A549 (cell line): ENCODE data around the gene SHKBP1. TPM values are rescaled to one million over a fixed set of nuclear protein-coding genes. Genes with fewer than 3 reads are reported as not detected.

Experiments
- ATAC-seq, 2 experiments: fragments of 200-7000 bp in 1 of 2; fragments of >200 bp in 1 of 2; cut with Nextera tagmentation in 1 of 2; cut with Tn5 transposase in 1 of 2; 3 replicates each; pipeline versions ENCODE4 v1.8.0 to v1.9.1; 2018 to 2020; ENCODE audit warnings: mild to moderate bottlenecking in 1 of 2, moderate library complexity in 1 of 2
- CTCF ChIA-PET: fragments of 300-600 bp; sonication (Branson Sonifier 250); formaldehyde crosslinking; extraction: SDS; loops from one replicate; lab custom pipeline; 2021; ENCODE audit warnings: antibody characterized with exemption, inconsistent platforms; lab: Yijun Ruan, JAX
- POLR2A ChIA-PET: fragments of 350-600 bp; formaldehyde crosslinking; extraction: SDS; loops from one replicate; lab custom pipeline; 2021; ENCODE audit warnings: antibody characterized with exemption, inconsistent platforms; lab: Yijun Ruan, JAX
- DNase-seq, 2 experiments: peaks; one replicate each; pipeline versions ENCODE4 v3.0.0 to v3.0.0-alpha.2; 2011 to 2016; ENCODE audit warnings: low read depth in 1 of 2, low spot score in 1 of 2
- FAIRE-seq: peaks from 2 replicates; lab custom pipeline; 2011; peaks lifted over from hg19 to GRCh38; lab: Jason Lieb, UNC
- H3K27ac ChIP-seq, 2 experiments: fragments of >200 bp; sonication (Bioruptor Twin); formaldehyde crosslinking; 3 replicates each; pipeline ENCODE4 v1.5.1; 2016 to 2017
- H3K4me1 ChIP-seq: fragments of >200 bp; sonication (Bioruptor Twin); formaldehyde crosslinking; 3 replicates; pipeline ENCODE4 v1.6.1; 2016
- H3K4me2 ChIP-seq: fragments of >200 bp; sonication (Bioruptor Twin); formaldehyde crosslinking; 3 replicates; pipeline ENCODE4 v1.6.1; 2016
- H3K4me3 ChIP-seq: fragments of >200 bp; sonication (Bioruptor Twin); formaldehyde crosslinking; 3 replicates; pipeline ENCODE4 v1.5.1; 2016
- H3K9me3 ChIP-seq: fragments of >200 bp; sonication (Bioruptor Twin); formaldehyde crosslinking; 3 replicates; pipeline ENCODE4 v1.6.1; 2016
- BHLHE40 ChIP-seq: IDR thresholded peaks from 2 replicates; pipeline ENCODE4 v1.6.1; 2012; ENCODE audit warnings: low read depth, low read length, inconsistent platforms
- CHD2 ChIP-seq: fragments of 150-350 bp; IDR thresholded peaks from 2 replicates; pipeline ENCODE4 v1.6.1; 2014; ENCODE audit warnings: low read length; ENCODE audit not compliant: partially characterized antibody
- CHD4 ChIP-seq: fragments of 200-600 bp; sonication (generic); IDR thresholded peaks from 2 replicates; pipeline ENCODE4 v1.6.1; 2016; ENCODE audit warnings: antibody characterized with exemption, mild to moderate bottlenecking, borderline replicate concordance
- ESRRA ChIP-seq: fragments of 150-350 bp; IDR thresholded peaks from 2 replicates; pipeline ENCODE4 v1.6.1; 2014; ENCODE audit warnings: mild to moderate bottlenecking, low read length, borderline replicate concordance
- HOXB5 ChIP-seq: fragments of 250-450 bp; sonication (Bioruptor Pico); IDR thresholded peaks from 2 replicates; pipeline ENCODE4 v1.5.0; 2020; ENCODE audit warnings: mild to moderate bottlenecking, moderate library complexity
- JUN ChIP-seq, 2 experiments: fragments of >200 bp; sonication (Bioruptor Twin); formaldehyde crosslinking; IDR thresholded peaks; 2 replicates in 1 of 2; 3 replicates in 1 of 2; pipeline ENCODE4 v1.6.1; 2016 to 2017
- JUNB ChIP-seq: fragments of >200 bp; sonication (Bioruptor Twin); formaldehyde crosslinking; IDR thresholded peaks from 2 replicates; pipeline ENCODE4 v1.6.1; 2016
- KDM5A ChIP-seq: fragments of 200-600 bp; sonication (generic); IDR thresholded peaks from 2 replicates; pipeline ENCODE4 v1.6.1; 2016; ENCODE audit warnings: antibody characterized with exemption, mild to moderate bottlenecking
- MAFK ChIP-seq: fragments of 450-650 bp; IDR thresholded peaks from 2 replicates; pipeline ENCODE4 v1.6.1; 2014; ENCODE audit not compliant: partially characterized antibody
- MYC ChIP-seq: IDR thresholded peaks from 2 replicates; pipeline ENCODE4 v1.6.1; 2012; ENCODE audit warnings: mild to moderate bottlenecking, inconsistent platforms, low read length, improper control_type of control experiment, borderline replicate concordance
- NPAS2 ChIP-seq: fragments of 250-450 bp; sonication (Bioruptor Pico); IDR thresholded peaks from 2 replicates; pipeline ENCODE4 v1.8.0; 2022; ENCODE audit warnings: mild to moderate bottlenecking, moderate library complexity, borderline replicate concordance
- NR3C1 ChIP-seq: fragments of >200 bp; sonication (Bioruptor Twin); formaldehyde crosslinking; IDR thresholded peaks from 3 replicates; pipeline ENCODE4 v1.6.1; 2017
- PHF8 ChIP-seq: fragments of 200-600 bp; sonication (generic); IDR thresholded peaks from 2 replicates; pipeline ENCODE4 v1.6.1; 2016; ENCODE audit warnings: low read depth, mild to moderate bottlenecking, antibody characterized with exemption, moderate library complexity, borderline replicate concordance
- POLR2AphosphoS2 ChIP-seq: conservative IDR thresholded peaks from 2 replicates; pipeline ENCODE4 v1.6.1; 2012; ENCODE audit warnings: low read length, improper control_type of control experiment, inconsistent platforms
- RARB ChIP-seq: fragments of 250-450 bp; sonication (Bioruptor Pico); IDR thresholded peaks from 2 replicates; pipeline ENCODE4 v1.8.0; 2021; ENCODE audit warnings: mild to moderate bottlenecking, moderate library complexity
- RNF2 ChIP-seq: fragments of 200-600 bp; sonication (generic); IDR thresholded peaks from 2 replicates; pipeline ENCODE4 v1.6.1; 2016; ENCODE audit warnings: low read depth, mild to moderate bottlenecking, antibody characterized with exemption, moderate library complexity, borderline replicate concordance
- SMC3 ChIP-seq: fragments of >200 bp; sonication (Bioruptor Twin); formaldehyde crosslinking; IDR thresholded peaks from 3 replicates; pipeline ENCODE4 v1.6.1; 2018; ENCODE audit warnings: inconsistent platforms
- ZC3H11A ChIP-seq: fragments of 450-650 bp; IDR thresholded peaks from 2 replicates; pipeline ENCODE4 v1.6.1; 2014; ENCODE audit warnings: antibody characterized with exemption, mild to moderate bottlenecking
- ZSCAN20 ChIP-seq: fragments of 250-450 bp; sonication (Bioruptor Pico); IDR thresholded peaks from 2 replicates; pipeline ENCODE4 v1.8.0; 2022; ENCODE audit warnings: mild to moderate bottlenecking, moderate library complexity
- WGBS: methylation state at CpG from one replicate; pipeline ENCODE4 v1.1.6; 2017; ENCODE audit errors: missing lambda C conversion rate; 5-methylcytosine and 5-hydroxymethylcytosine counted together
- polyA plus RNA-seq, 4 experiments: library from polyadenylated mRNA; depleted of rRNA in 3 of 4; stranded (reverse); fragments of >200 nt; fragmentation: RNase III in 1 of 4; extraction: RNeasy Plus Mini Kit Qiagen cat#74134 plus additional on column Dnase treatment in 1 of 4; gene quantifications; 2 replicates in 3 of 4; 3 replicates in 1 of 4; pipeline ENCODE4 v1.2.3, GENCODE V29; 2011 to 2017
- TF ChIP-seq, protein P1 (sequence below): fragments of 150-350 bp; IDR thresholded peaks from 2 replicates; pipeline ENCODE4 v1.6.1; 2014; ENCODE audit warnings: low read depth, mild to moderate bottlenecking, low read length
- TF ChIP-seq, protein P2 (sequence below): fragments of >200 bp; sonication (Bioruptor Twin); formaldehyde crosslinking; IDR thresholded peaks from 3 replicates; pipeline ENCODE4 v1.6.1; 2016
- TF ChIP-seq, protein P3 (sequence below): fragments of 450-650 bp; IDR thresholded peaks from 2 replicates; pipeline ENCODE4 v1.6.1; 2014; ENCODE audit warnings: antibody characterized with exemption
- TF ChIP-seq, protein P4 (sequence below): fragments of 250-450 bp; sonication (Bioruptor Pico); IDR thresholded peaks from 2 replicates; pipeline ENCODE4 v1.5.0; 2021; ENCODE audit warnings: mild to moderate bottlenecking, moderate library complexity, borderline replicate concordance
- TF ChIP-seq, protein P5 (sequence below): IDR thresholded peaks from 2 replicates; pipeline ENCODE4 v1.6.1; 2012

SHKBP1 gene
- polyA plus RNA-seq, 2 of the 4 experiments (the other 2 are of a cell fraction): 75.2 to 123 TPM

DNA sequence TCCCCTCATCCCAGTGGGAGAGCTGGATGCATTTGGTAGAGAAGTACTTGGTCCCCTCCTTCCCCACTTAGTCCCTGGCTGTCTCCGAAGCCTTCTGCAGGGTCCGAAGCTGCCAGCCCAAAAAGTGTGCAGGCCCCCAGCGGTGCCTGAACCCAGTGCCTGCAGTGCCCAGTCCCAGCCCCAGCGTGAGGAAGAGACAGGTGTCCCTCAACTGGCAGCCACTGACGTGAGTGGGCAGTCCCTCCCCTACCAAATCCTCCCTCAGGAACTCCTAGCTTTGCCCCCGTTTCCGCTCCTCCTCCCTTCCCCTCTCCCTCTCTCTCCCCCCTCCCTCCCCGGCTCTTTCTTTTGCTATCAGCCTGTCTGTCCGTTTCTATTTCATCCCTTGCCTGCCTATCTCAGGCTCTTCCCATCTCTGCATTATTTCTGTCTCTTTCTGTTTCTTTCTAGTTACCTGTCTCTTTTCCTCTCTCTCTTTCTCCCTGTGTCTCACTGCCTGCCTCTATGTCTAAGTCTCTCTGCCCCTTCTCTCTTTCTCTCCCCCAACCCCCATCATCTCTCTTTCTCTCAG, 22.7 kb downstream of the SHKBP1 start:
- 74% methylated on average over 9 of the region's 9 CpGs for WGBS
- POLR2A ChIA-PET: interaction anchor here (1.5 to 2.3 kb wide), 2 partner anchors 29 to 134 kb away, joined by 4 to 9 read pairs; partner anchors contain the start of gene BLVRB
- TF ChIP-seq MYC (no peak), ESRRA (no peak), ZSCAN20 (no peak), POLR2AphosphoS2 (no peak), RARB (CRISPR knock-in tag) (no peak), MAFK (no peak), NPAS2 (no peak), PHF8 (no peak), RNF2 (no peak), NR3C1 (no peak), CHD2 (no peak), ZC3H11A (no peak), JUNB (no peak), CHD4 (no peak), BHLHE40 (no peak)
- TF ChIP-seq, protein P1, sequence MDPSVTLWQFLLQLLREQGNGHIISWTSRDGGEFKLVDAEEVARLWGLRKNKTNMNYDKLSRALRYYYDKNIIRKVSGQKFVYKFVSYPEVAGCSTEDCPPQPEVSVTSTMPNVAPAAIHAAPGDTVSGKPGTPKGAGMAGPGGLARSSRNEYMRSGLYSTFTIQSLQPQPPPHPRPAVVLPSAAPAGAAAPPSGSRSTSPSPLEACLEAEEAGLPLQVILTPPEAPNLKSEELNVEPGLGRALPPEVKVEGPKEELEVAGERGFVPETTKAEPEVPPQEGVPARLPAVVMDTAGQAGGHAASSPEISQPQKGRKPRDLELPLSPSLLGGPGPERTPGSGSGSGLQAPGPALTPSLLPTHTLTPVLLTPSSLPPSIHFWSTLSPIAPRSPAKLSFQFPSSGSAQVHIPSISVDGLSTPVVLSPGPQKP: no peak
- TF ChIP-seq, protein P2, sequence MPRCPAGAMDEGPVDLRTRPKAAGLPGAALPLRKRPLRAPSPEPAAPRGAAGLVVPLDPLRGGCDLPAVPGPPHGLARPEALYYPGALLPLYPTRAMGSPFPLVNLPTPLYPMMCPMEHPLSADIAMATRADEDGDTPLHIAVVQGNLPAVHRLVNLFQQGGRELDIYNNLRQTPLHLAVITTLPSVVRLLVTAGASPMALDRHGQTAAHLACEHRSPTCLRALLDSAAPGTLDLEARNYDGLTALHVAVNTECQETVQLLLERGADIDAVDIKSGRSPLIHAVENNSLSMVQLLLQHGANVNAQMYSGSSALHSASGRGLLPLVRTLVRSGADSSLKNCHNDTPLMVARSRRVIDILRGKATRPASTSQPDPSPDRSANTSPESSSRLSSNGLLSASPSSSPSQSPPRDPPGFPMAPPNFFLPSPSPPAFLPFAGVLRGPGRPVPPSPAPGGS: no peak
- TF ChIP-seq, protein P3, sequence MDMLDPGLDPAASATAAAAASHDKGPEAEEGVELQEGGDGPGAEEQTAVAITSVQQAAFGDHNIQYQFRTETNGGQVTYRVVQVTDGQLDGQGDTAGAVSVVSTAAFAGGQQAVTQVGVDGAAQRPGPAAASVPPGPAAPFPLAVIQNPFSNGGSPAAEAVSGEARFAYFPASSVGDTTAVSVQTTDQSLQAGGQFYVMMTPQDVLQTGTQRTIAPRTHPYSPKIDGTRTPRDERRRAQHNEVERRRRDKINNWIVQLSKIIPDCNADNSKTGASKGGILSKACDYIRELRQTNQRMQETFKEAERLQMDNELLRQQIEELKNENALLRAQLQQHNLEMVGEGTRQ: no peak
- FAIRE-seq (no peak), ATAC-seq (no peak), DNase-seq (no peak)
- Histone ChIP-seq H3K4me1 (peaks cover 54% of the 10 kb centered on the region), H3K27ac (no peak overlapping the region), H3K9me3 (no peaks in the 10 kb centered on the region), H3K4me3 (no peak overlapping the region), H3K4me2 (no peak overlapping the region; the same call in 2 of the 3 replicates)
- CTCF ChIA-PET: interaction anchor here (0.7 to 35.2 kb wide), 27 partner anchors 9 to 757 kb away, joined by 3 to 2247 read pairs (median 5); partner anchors contain the start of genes BLVRB, SERTAD3 and SPTBN4

DNA sequence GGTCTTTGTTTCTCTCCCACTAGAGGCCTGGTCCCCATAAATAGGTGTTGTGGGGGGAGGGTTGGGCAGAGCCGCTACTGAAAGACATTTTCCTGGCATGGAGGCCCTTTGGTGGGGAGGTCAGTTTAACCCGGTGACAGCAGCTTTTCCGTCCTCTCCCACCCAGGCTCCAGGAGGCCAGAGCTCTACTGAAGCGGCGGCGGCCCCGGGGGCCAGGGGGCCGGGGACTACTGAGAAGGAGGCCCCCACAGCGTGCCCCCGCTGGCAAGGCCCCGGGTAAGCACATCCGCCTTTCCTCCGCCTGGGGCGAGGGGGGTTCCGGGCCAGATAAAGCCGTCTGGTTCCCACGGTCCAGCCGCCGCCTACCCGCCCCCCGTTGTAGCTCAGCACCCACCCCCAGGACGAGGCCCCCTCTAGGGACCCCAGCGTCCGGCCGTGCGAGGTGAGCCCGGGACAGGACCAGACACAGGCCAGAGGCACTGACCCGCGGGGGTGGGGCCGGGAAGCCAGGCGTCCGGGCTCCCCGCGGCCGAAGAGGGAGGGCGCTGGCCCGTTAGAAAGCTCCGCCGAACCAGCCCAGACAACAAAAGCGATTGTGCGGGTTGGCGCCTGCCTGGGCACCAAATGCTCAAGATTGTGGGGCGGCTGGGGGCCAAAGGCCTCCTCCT, 23.4 kb downstream of the SHKBP1 start:
- ATAC-seq: no peak
- TF ChIP-seq JUN (IDR thresholded peaks at IDR 0.05) (no peak), SMC3 (no peak), NR3C1 (no peak), HOXB5 (CRISPR knock-in tag) (no peak), ESRRA (no peak), KDM5A (no peak), BHLHE40 (no peak)
- TF ChIP-seq, protein P4, sequence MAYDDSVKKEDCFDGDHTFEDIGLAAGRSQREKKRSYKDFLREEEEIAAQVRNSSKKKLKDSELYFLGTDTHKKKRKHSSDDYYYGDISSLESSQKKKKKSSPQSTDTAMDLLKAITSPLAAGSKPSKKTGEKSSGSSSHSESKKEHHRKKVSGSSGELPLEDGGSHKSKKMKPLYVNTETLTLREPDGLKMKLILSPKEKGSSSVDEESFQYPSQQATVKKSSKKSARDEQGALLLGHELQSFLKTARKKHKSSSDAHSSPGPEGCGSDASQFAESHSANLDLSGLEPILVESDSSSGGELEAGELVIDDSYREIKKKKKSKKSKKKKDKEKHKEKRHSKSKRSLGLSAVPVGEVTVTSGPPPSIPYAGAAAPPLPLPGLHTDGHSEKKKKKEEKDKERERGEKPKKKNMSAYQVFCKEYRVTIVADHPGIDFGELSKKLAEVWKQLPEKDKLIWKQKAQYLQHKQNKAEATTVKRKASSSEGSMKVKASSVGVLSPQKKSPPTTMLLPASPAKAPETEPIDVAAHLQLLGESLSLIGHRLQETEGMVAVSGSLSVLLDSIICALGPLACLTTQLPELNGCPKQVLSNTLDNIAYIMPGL (CRISPR knock-in tag): no peak
- TF ChIP-seq, protein P5, sequence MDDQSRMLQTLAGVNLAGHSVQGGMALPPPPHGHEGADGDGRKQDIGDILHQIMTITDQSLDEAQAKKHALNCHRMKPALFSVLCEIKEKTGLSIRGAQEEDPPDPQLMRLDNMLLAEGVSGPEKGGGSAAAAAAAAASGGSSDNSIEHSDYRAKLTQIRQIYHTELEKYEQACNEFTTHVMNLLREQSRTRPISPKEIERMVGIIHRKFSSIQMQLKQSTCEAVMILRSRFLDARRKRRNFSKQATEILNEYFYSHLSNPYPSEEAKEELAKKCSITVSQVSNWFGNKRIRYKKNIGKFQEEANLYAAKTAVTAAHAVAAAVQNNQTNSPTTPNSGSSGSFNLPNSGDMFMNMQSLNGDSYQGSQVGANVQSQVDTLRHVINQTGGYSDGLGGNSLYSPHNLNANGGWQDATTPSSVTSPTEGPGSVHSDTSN: no peak
- DNase-seq: no peak
- H3K27ac ChIP-seq: no peak overlapping the region
- no peaks in the 10 kb centered on the region for H3K9me3 ChIP-seq
- 90% methylated on average over 41 of the region's 43 CpGs for WGBS
- ChIA-PET POLR2A (interaction anchor here (2.3 kb wide), 1 partner anchor 29 kb away, joined by 9 read pairs; no protein-coding TSS in a partner anchor), CTCF (interaction anchor here (0.7 to 35.2 kb wide), 24 partner anchors 8 to 756 kb away, joined by 3 to 2247 read pairs (median 6); partner anchors contain the start of genes BLVRB, SERTAD3 and SPTBN4)
- FAIRE-seq: no peak
- no peak overlapping the region for H3K4me2 ChIP-seq
- peaks cover 54% of the 10 kb centered on the region for H3K4me1 ChIP-seq
- no peak overlapping the region for H3K4me3 ChIP-seq
